NB4 (cell line): Measurements from ENCODE around the gene ELAPOR1.

ENCODE experiments used
- DNase-seq: peaks from one replicate; pipeline ENCODE4 v3.0.0; 2010; ENCODE audit warnings: low read depth
- H3K4me3 ChIP-seq: one replicate; pipeline ENCODE4 v1.5.1; 2011; ENCODE audit warnings: mild to moderate bottlenecking, low read depth, low read length, moderate library complexity
- CTCF ChIP-seq: IDR thresholded peaks from one replicate; pipeline ENCODE4 v1.5.1; 2012; ENCODE audit warnings: low read depth, low read length
- MAX ChIP-seq: IDR thresholded peaks from 2 replicates; pipeline ENCODE4 v1.6.1; 2011; ENCODE audit warnings: low read depth, low read length
- MYC ChIP-seq: IDR thresholded peaks from 2 replicates; pipeline ENCODE4 v1.6.1; 2011; ENCODE audit warnings: low read depth, low read length
- POLR2A ChIP-seq: IDR thresholded peaks from 2 replicates; pipeline ENCODE4 v1.6.1; 2011; ENCODE audit warnings: mild to moderate bottlenecking; ENCODE audit not compliant: insufficient read length; ENCODE audit errors: extremely low read depth

The ELAPOR1 gene

DNA sequence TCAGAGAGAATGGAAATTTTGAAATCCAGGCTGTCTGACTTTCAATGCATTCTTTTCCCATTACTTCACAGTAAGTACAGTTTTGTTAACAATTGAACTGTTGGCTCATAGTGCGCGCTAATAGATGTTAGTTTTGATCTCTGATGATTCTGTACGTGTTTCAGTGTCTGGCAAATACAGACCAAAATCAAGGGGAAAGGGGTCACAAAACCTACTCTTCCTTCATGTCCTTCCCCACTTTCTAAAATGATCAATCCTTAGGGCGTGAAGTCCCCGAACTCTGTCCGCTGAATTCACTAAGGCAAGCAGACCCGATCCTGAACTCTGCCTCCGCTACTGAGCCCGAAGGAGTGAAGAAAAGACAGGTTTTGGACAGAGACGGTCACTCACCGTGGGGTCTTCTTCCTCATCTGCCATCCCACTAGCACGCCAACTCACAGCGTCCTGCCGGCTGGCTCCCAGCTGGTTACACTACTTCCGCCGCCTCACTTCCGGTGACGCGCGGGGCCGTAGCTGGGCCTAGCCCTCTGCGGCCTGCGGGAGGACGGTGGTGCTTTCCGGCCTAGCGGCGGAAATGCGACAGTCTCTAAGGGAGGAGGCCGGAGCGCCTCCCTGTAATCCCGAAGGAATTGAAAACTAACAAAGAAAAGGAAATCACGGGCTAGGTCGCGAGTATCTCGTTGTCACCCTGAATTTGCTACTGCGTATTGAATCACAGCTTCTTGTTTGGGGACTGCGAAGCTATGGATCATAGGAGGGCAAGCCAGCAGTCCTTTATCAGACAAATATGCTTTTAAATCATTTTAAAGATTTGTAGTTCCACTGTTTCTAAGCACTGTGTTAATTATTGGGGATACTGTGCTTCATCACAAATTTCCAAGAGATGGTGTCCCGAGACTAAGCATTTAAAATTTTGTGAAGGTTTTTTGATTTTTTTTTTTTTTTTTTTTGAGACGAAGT is 38.1 kb upstream of the ELAPOR1 start, which contains the start of gene TAF13:
Gene TAF13, minus strand, starts transcription at position 473 of the 960 bp plus-strand sequence. Its CDS starts 56 bp downstream, at position 417.
- TF ChIP-seq POLR2A: peak; percentile 78
- TF ChIP-seq CTCF: no peak
- peak; percentile 71 for TF ChIP-seq MAX
- TF ChIP-seq MYC: peak; percentile 57; the same call in 1 of the 2 replicates
- DNase-seq: peak; percentile 95
- H3K4me3 ChIP-seq: peak within 1 kb of the TSS; percentile 89

DNA sequence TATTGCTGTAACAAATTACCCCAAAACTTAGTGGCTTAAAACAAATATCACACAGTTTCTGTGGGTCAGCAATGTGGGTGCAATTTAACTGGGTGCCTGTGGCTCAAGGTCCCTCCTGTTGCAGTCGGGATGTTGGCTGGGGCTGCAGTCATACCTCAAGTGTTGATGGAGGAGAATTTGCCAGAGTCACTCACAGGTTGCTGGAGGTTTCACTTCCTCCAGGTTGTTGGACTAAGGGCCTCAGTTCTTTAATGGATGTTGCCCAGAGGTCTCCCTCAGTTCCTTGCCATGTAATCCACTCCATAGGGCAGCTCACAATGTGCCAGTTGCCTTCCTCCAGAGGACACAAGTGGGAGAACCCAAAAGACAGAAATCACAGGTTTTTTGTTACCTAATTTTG is 35.6 kb upstream of the ELAPOR1 start:
- no peak for TF ChIP-seq CTCF
- no peak for TF ChIP-seq POLR2A
- no peak for TF ChIP-seq MAX
- TF ChIP-seq MYC: no peak
- DNase-seq: no peak
- H3K4me3 ChIP-seq: no peak overlapping the region

DNA sequence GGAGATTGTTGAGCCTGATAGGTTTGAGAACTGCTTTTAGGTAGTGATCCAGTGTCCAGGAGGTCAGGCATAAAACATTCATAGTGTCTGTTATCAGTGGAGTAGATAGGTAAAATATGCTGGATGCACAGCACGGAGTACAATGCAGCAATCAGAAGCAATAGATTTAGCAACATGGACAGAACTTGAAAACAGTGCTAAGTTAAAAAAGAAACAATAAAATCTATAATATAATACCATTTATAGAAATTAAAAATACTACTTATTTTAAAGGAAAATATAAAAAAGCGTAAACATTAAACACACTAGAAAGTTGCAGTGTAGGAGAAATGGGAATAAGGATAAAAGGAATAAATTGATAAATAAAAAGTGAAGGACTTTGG is 34.7 kb upstream of the ELAPOR1 start:
- no peak for TF ChIP-seq CTCF
- no peak for TF ChIP-seq POLR2A
- TF ChIP-seq MAX: no peak
- TF ChIP-seq MYC: no peak
- no peak overlapping the region for H3K4me3 ChIP-seq
- no peak for DNase-seq

DNA sequence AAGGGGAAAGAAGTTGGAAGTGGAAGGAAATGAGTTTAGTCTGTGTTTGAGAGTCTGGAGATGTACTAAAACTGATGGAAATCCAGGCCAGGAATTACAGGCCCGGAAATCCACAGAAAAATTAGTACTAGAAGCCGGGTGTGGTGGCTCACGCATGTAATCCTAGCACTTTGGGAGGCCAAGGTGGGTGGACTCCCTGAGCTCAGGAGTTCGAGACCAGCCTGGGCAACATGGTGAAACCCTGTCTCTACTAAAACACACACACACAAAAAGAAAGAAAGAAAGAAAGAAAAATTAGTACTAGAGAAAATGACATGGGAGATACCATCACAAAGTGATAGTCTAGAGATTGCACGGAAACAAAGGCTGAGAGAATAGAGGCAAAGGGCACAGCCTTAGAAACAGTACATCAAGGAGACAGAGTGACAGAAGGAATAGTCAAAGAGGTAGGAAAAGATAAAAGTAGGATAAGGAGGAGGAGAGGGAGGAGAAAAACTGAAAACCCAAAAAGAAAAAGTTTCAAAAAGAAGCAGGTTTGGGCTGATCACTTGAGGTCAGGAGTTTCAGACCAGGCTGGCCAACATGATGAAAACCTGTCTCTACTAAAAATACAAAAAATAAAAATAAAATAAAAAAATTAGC is 33.4 kb upstream of the ELAPOR1 start:
- no peak for TF ChIP-seq POLR2A
- TF ChIP-seq CTCF: no peak
- no peak for TF ChIP-seq MAX
- no peak for TF ChIP-seq MYC
- H3K4me3 ChIP-seq: no peak overlapping the region

DNA sequence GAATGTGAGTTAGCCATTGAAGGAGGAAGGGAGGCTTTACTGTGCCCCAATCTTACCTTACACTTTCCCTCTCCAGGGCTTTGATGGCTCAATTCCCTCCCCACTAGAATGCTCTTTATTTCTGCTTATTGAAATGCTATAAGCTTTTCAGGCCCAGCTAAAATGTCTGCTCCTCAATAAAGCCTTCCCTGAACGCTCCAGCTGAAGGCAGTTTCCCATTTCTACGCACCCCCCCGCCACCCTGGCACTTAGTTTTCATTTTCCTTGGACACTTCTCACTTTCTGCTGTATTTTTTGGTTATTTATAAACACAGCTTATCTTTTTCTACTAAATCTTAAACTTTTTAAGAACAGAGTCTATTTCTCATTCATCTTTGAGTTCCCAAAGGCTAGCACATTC is 30.4 kb upstream of the ELAPOR1 start:
- TF ChIP-seq POLR2A: no peak
- no peak for TF ChIP-seq MYC
- TF ChIP-seq MAX: no peak
- no peak for TF ChIP-seq CTCF
- H3K4me3 ChIP-seq: no peak overlapping the region
- no peak for DNase-seq

More for the DNA sequence above, 33.4 kb upstream of the ELAPOR1 start:
- DNase-seq: no peak
